ENCODE data around the gene PKP3. TPM values are rescaled to one million over a fixed set of nuclear protein-coding genes. Genes with fewer than 3 reads are reported as not detected.
A peak's percentile ranks its signal among the peaks of the same experiment; 100 is the strongest.

Gene PKP3
- total RNA-seq, 2 experiments from 2014 or later, result 0.60 TPM; not detected in 1

GRCh38 chr11:449889-450808 is 56.1 kb downstream of the PKP3 start, which contains the start of gene PTDSS2:
PTDSS2 (plus strand) TSS chr11:450279; CDS start chr11:450456, 177 bp downstream.
- H3K9me3 ChIP-seq (ENCODE audit: control insufficient read depth in 1 of 2, insufficient read depth in 1 of 2, low read length in 2 of 2), result no peaks in the 10 kb centered on the region
- H3K27ac ChIP-seq (ENCODE audit: low read depth in 1 of 2, low read length in 2 of 2), result peak within 1 kb of the TSS; percentile 84 to 89
- POLR2A ChIA-PET, result interaction anchor here (0.6 to 4.7 kb wide), 19 partner anchors 8 to 243 kb away, joined by 3 to 88 read pairs (median 5); partner anchors contain the start of genes ANO9, BET1L, PSMD13 and RIC8A
- ATAC-seq (ENCODE audit: poor library complexity) (peak; percentile 71), DNase-seq (peak; percentile 88 to 98 (median 94))
- peaks cover 16% of the 10 kb centered on the region for H3K36me3 ChIP-seq (ENCODE audit: insufficient read depth, low read length)
- Mint-ChIP-seq H3K4me1 (ENCODE audit: low read depth) (peaks cover 30% of the 10 kb centered on the region), H3K4me3 (peak within 1 kb of the TSS; percentile 99), H3K36me3 (ENCODE audit: low read depth) (peaks cover 23% of the 10 kb centered on the region), H3K27ac (peak within 1 kb of the TSS; percentile 95), H3K9me3 (no peaks in the 10 kb centered on the region), H3K27me3 (no peaks in the 10 kb centered on the region)
- CTCF ChIA-PET, result interaction anchor here (0.7 to 2.5 kb wide), 16 partner anchors 9 to 243 kb away, joined by 3 to 39 read pairs (median 6); partner anchors contain the start of genes ANO9, BET1L, RIC8A and RNH1
- peaks cover 39% of the 10 kb centered on the region for H3K4me1 ChIP-seq (ENCODE audit: insufficient read depth, low read length)
- intact Hi-C loops (cut with DNase I, micrococcal nuclease), result loop anchor here (1.0 to 10.0 kb wide), 9 partner anchors 43 to 243 kb away; partner anchors contain the start of genes BET1L (in 2 of the 2), RIC8A (in 2 of the 2), PSMD13 (in 1 of the 2) and RNH1 (in 1 of the 2)
- no peak for TF ChIP-seq CTCF (IDR thresholded peaks at IDR 0.05)
- peak within 1 kb of the TSS; percentile 60 for H3K4me3 ChIP-seq (ENCODE audit: low read length)
- no peaks in the 10 kb centered on the region for H3K27me3 ChIP-seq (ENCODE audit: control insufficient read depth in 1 of 2, insufficient read depth in 2 of 2, low read length in 2 of 2)

- POLR2A ChIA-PET, result interaction anchor here (0.6 to 4.7 kb wide), 13 partner anchors 9 to 243 kb away, joined by 3 to 88 read pairs (median 6); partner anchors contain the start of genes ANO9, BET1L, PSMD13 and RIC8A
- Histone ChIP-seq H3K27ac (ENCODE audit: low read depth in 1 of 2, low read length in 2 of 2) (peak overlapping the region in 1 of 2 donors; percentile 73), H3K9me3 (ENCODE audit: control insufficient read depth in 1 of 2, insufficient read depth in 1 of 2, low read length in 2 of 2) (no peaks in the 10 kb centered on the region), H3K36me3 (ENCODE audit: insufficient read depth, low read length) (peaks cover 16% of the 10 kb centered on the region), H3K4me3 (ENCODE audit: low read length) (peak overlapping the region; percentile 60), H3K4me1 (ENCODE audit: insufficient read depth, low read length) (peaks cover 47% of the 10 kb centered on the region), H3K27me3 (ENCODE audit: control insufficient read depth in 1 of 2, insufficient read depth in 2 of 2, low read length in 2 of 2) (no peaks in the 10 kb centered on the region)
- DNase-seq (peak; percentile 71 to 95 (median 82)), ATAC-seq (ENCODE audit: poor library complexity) (peak; percentile 64)
- Mint-ChIP-seq H3K27me3 (no peaks in the 10 kb centered on the region), H3K9me3 (no peaks in the 10 kb centered on the region), H3K27ac (peak overlapping the region; percentile 89), H3K4me1 (ENCODE audit: low read depth) (peaks cover 30% of the 10 kb centered on the region), H3K4me3 (peak overlapping the region; percentile 99), H3K36me3 (ENCODE audit: low read depth) (peaks cover 23% of the 10 kb centered on the region)
- CTCF ChIA-PET, result interaction anchor here (0.7 to 2.0 kb wide), 14 partner anchors 10 to 244 kb away, joined by 3 to 37 read pairs (median 6); partner anchors contain the start of genes ANO9, BET1L, RIC8A and RNH1
- peak; percentile 65 for TF ChIP-seq CTCF (IDR thresholded peaks at IDR 0.05)
- intact Hi-C loops (cut with DNase I, micrococcal nuclease), result loop anchor here (1.0 to 10.0 kb wide), 11 partner anchors 44 to 244 kb away; partner anchors contain the start of genes BET1L (in 2 of the 2), RIC8A (in 2 of the 2), PSMD13 (in 1 of the 2) and RNH1 (in 1 of the 2)
Observed at GRCh38 chr11:450809-451451, 56.9 kb downstream of the PKP3 start.

DNA sequence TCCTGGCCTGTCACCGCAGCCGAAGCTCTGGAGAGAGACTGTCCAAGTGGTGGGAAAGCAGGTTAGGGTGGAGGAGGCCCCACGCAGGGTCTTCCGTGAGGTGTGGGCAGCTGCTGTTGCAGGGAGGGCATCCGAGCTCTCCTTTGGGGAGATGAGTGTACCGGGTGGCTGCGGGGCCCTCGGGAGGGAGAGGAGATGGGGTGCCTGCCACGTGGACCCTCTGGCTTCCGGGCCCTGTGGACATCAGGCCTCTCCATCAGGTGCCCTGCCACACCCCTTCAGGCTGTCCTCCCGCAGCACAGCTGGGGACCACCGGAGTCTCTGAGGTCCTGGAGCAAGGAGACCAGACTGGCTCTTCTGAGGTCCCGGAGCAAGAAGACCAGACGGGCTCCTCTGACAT is 57.7 kb downstream of the PKP3 start:
- intact Hi-C loops (cut with DNase I, micrococcal nuclease), result loop anchor here (1.0 to 10.0 kb wide), 8 partner anchors 45 to 244 kb away; partner anchors contain the start of genes BET1L (in 1 of the 2), RIC8A (in 1 of the 2) and RNH1 (in 1 of the 2)
- Histone ChIP-seq H3K4me1 (ENCODE audit: insufficient read depth, low read length) (peaks cover 55% of the 10 kb centered on the region), H3K36me3 (ENCODE audit: insufficient read depth, low read length) (peaks cover 16% of the 10 kb centered on the region), H3K27ac (ENCODE audit: low read depth in 1 of 2, low read length in 2 of 2) (no peak overlapping the region), H3K9me3 (ENCODE audit: control insufficient read depth in 1 of 2, insufficient read depth in 1 of 2, low read length in 2 of 2) (no peaks in the 10 kb centered on the region), H3K27me3 (ENCODE audit: control insufficient read depth in 1 of 2, insufficient read depth in 2 of 2, low read length in 2 of 2) (no peaks in the 10 kb centered on the region), H3K4me3 (ENCODE audit: low read length) (no peak overlapping the region)
- no peaks in the 10 kb centered on the region for H3K27me3 Mint-ChIP-seq
- ATAC-seq (ENCODE audit: poor library complexity) (no peak), DNase-seq (no peak)
- H3K9me3 Mint-ChIP-seq, result no peaks in the 10 kb centered on the region
- peak overlapping the region; percentile 89 for H3K27ac Mint-ChIP-seq
- no peak for TF ChIP-seq CTCF (IDR thresholded peaks at IDR 0.05)
- ChIA-PET POLR2A (interaction anchor here (1.8 to 4.7 kb wide), 5 partner anchors 35 to 201 kb away, joined by 6 to 88 read pairs (median 27); partner anchors contain the start of genes RNH1 and SIGIRR), CTCF (interaction anchor here (1.2 to 2.0 kb wide), 5 partner anchors 10 to 201 kb away, joined by 3 to 37 read pairs (median 9); partner anchors contain the start of genes ANO9 and RNH1)
- peaks cover 37% of the 10 kb centered on the region for H3K4me1 Mint-ChIP-seq (ENCODE audit: low read depth)
- peaks cover 28% of the 10 kb centered on the region for H3K36me3 Mint-ChIP-seq (ENCODE audit: low read depth)
- H3K4me3 Mint-ChIP-seq, result peak overlapping the region; percentile 99

Data from CD4-positive, alpha-beta T cell (primary cell).